NCI-H460 (cell line): ENCODE measurements around the gene WFIKKN2. TPM values are rescaled to one million over a fixed set of nuclear protein-coding genes. Genes with fewer than 3 reads are reported as not detected.

ENCODE experiments used
- DNase-seq: peaks from one replicate; pipeline ENCODE4 v3.0.0-alpha.2; 2016; ENCODE audit warnings: low read depth; ENCODE audit errors: extremely low read depth
- total RNA-seq: library from RNA; depleted of rRNA; stranded (reverse); fragments of >200 nt; shearing (Covaris generic); gene quantifications from 2 replicates; pipeline ENCODE4 v1.2.3, GENCODE V29; 2014

The WFIKKN2 gene
- total RNA-seq, 1 experiment from 2014 or later: not detected

GRCh38 chr17:50833510-50834428 is 1.6 kb upstream of the WFIKKN2 start:
- DNase-seq: no peak

DNA sequence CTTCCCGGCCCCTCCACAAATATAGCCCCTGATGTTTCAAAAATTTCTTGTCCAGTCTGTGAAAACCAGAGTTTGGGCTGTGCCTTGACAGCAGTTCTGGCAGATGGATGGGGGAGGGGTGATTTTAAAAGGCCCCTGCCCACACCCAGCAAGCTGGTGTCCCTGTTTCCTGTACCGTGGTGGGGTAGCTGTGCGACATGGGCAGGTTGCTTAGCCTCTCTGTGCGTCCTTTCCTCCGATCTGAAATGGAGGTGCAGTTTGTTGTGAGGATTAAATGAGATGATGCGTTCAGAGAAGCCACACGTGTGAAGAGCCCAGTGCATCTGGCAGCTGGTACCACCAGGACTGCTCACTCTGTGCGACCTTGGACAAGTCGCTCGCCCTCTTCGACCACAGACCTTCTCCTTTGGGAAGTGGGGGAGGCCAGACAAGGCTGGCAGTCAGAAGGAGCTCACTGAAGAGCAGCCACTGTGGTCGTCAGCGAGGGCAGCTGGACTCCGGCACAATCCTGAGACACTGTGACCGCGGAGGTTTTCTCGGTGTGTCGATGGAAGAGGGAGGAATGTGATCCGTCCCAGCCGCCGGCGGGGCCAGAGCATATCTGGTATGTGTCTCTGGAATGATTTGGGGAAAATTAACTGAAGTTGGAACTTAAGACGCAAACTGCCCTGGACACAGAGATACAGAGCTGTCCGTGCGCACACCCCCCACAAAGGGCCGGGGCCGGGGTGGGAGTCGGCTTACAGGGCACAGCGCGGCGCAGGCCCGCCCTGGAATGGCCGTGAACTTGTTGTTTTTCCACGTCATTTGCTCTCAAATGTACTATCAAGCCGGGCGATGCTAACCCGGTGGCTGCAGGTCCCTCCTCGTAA is 721 bp upstream of the WFIKKN2 start:
- DNase-seq: no peak

- DNase-seq: no peak
These were observed 1.4 kb downstream of the WFIKKN2 start for GRCh38 chr17:50836826-50837225.

GRCh38 chr17:50837286-50837979 is 2.0 kb downstream of the WFIKKN2 start:
- DNase-seq: no peak

DNA sequence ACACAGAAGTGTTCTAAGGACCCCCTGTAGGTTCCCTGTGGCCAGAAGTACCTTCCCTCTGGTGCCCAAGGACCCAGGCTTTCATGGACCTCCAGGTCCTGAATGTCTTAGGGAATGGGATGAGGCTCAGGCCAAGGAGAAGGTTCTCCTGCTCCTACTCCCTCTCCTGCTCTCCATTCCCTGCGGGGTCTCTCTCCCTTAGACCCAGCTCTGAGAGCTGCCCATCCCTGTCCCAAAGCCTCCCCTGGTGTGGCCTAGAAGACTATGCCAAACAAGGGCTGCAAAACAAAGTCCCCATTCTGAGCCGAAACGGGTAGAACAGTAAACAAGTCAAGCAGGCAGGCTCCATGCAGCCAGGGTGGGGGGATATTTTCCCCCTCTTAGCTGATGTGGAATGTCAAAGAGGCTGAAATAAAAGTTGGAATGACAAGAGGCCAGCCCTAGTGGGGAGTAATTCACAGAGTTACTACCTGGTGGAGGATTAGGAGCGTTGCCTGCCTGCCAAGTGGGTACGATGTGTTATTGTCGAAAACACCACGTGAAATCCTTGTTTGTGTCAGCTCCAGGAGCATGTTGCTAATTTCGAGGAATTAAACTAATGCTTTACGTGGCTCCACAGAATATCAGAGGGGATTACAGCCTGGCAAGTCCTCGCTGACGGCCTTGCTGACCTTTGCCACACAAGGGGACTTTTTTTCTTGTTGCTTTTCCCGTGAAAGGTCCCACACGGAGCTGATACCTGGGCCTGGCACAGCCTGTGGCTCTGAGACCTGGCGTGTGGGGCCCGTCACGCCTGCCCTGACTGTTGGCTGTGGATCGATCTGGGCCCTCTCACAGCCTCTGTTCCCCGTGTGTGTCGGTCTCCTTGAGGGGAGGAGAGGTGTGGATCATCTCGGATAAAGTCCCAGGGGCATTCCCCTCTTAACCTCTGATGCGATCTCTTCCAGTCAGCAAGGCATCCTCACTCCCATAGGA is 2.9 kb downstream of the WFIKKN2 start:
- DNase-seq: no peak

- DNase-seq: no peak
These were observed 4.4 kb downstream of the WFIKKN2 start for GRCh38 chr17:50839591-50840310.

- no peak for DNase-seq
These were observed 5.0 kb downstream of the WFIKKN2 start for GRCh38 chr17:50840311-50840851.

- no peak for DNase-seq
These were observed 6.0 kb downstream of the WFIKKN2 start for GRCh38 chr17:50841277-50841948.

DNA sequence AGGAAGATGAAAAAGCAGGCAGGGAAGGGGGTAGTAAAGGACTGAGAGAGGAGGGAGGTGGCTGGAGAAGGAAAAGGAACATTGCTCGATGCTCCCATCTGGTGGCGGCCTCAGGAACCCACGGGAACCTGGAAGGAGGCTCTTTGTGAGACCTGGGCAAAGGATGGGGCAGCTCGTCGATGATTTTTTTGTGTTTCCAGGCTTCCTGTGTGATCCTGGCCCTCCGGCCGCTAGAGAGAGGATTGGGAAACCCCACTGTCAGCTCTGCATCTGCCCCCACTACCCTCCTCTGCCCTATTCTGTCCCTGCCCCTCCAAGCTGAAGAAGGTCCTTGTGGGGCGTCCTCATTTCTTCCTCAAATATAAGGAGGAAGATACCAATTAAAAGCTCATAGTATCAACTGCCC is 6.6 kb downstream of the WFIKKN2 start:
- peak; percentile 70 for DNase-seq

DNA sequence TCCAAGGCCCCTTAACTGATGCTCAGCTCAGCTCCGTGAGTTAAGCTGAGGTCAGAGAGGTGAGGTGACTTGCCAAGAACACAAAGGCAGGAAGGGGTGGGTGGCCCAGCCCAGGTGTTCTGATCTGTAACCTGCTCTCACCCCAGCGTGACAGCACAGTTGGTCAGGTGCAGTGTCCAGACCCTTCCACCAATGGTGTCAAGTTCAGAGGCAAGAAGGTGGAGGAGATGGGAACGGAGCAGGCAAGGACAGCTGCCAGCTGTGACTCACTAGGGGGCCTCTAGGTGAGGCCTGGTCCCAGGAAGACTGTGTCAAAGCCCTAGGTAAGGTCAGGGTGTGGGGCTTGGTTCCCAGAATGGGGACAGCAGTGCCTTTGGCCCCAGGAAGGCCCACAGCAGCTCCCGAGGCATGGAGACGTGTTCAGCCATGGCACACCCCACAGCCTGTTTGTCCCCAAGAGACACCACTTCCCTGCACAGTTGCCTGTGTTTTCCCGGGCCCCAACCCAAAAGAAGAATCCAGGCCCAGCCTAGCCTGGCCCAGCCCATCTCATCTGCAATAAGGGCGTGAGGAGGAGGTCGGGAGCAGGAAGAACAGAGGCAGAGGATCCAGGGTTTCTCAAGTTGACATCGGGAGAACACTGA is 7.2 kb downstream of the WFIKKN2 start:
- no peak for DNase-seq

DNA sequence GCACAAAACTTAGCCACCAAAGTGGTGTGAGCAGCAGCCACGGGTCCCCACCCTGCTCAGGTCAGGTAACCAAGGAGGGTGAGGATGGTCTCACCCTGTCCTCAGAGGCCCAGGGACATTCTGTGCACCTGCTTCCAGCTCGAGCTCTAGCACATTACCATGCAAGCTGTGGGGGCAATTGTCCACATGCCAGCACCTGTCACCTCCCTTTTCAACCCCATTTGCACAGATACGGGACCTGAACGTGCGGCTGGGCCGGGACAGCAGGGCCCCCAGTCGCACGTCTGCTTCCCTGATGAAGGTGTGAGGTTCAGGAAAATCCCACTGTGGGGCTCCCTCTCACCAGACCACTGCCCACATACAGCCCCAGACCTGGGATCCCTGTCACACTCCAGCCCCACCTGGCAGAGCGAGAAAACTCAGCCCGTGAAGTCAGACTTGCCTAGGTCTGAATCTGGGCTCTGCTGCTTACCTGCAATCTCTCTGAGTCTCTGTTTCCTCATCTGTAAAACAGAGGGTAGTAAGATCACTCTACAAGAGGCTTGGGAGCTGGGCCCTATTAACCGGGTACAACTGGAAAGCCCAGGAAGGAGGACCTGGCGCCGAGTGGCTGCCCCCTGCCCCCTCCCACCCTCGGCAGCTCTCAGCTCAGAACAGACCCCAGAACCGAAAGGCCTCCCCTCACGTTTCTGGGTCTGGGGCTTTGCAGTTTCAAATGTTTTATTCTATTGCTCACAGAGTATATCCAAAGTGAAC is 7.9 kb downstream of the WFIKKN2 start:
- no peak for DNase-seq

- no peak for DNase-seq
These were observed 8.8 kb downstream of the WFIKKN2 start for GRCh38 chr17:50844117-50844700.

DNA sequence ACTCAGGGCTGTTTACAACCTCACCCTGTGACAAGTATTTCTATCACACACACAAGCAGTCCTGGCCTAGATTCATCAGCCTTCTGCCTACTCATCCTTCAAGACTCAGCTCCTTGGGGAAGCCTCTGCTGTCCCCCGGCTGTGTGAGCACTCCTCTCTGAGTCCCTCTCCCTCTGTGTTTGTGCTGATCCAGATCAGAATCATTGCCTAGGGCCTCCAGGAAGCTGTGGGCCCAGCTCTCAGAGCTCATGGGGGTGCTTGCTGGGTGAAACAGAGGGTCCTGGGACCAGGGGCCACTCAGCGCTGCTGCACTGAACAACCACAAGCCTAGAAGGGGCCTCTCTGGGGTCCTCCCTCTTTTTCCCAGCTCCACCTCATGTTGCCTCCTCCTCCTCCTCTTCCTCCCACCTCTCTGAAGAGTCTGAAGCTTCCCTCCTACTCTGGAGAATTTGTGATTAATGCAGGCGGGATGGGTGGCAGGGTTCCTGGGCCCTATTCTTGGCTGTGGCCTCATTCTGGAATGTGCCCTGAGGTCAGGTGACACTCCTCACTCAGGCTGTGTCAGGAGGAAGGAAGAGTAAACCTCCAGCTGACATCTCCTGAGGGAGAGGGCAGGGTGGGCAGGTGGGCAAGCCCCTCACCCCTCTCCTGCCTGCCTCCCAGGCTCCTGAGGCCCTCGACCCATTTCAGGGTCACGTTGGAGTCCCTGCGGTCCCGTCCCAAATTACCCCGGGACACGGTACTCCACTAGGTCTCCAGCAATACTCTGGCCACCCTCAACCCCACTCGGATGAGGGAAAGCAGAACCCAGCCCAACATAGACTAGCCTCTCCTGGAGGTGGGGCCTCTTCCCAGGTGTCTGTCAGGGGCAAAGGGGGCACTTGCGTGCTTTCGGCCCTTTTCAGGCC is 10.1 kb downstream of the WFIKKN2 start:
- no peak for DNase-seq

GRCh38 chr17:50847566-50847965 is 12.2 kb downstream of the WFIKKN2 start:
- DNase-seq: no peak

- DNase-seq: no peak
These were observed 12.7 kb downstream of the WFIKKN2 start for GRCh38 chr17:50848039-50848438.

DNA sequence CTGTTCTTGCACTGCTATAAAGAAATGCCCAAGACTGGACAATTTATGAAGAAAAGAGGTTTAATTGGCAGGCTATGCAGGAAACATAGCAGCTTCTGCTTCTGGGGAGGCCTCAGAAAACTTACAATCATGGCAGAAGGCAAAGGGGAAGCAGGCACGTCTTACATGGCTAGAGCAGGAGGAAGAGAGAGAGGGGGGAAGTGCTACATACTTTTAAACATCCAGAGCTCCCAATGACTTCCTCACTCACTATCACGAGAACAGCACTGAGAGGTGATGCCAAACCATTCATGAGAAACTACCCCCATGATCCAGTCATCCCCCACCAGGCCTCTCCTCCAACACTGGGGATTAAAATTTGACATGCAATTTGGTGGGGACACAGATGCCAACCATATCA is 13.3 kb downstream of the WFIKKN2 start:
- no peak for DNase-seq
